Caki2 (cell line): Measurements from ENCODE around the gene MRPL52. TPM values are rescaled to one million over a fixed set of nuclear protein-coding genes. Genes with fewer than 3 reads are reported as not detected.

Source experiments
- DNase-seq: peaks from one replicate; pipeline ENCODE4 v3.0.0-alpha.2; 2015; ENCODE audit warnings: low read depth
- in situ Hi-C: cut with HindIII; loops from 2 replicates; pipeline ENCODE4 v1.10.0; 2016; ENCODE audit warnings: low sequenced_read_pairs, low pct_unique_long_range_greater_than_20kb, mixed read lengths
- total RNA-seq: library from RNA; depleted of rRNA; stranded (reverse); fragments of >200 nt; shearing (Covaris generic); gene quantifications from 2 replicates; pipeline ENCODE4 v1.2.3, GENCODE V29; 2014; ENCODE audit warnings: low replicate concordance

MRPL52 gene
- total RNA-seq, 1 experiment from 2014 or later: 81.2 TPM

DNA sequence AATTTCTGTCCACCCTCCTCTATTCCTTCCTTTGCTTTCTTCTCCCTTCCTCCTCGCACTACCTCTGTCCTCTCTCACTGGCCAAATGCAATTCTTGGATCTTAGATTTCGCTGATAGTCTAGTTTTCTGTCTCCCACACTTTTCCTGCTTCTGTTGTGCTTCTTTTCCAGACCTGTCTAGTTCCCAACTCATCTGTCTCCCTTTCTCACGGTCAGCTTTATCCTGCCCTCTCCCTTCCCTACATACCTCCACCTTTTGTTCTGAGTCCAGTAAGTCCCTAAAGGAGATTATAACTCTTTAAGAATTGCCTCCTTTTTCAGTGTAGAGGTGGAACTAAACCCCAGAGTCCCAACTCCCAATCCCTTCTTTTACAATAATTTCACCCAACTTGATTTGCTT lies 5.8 kb downstream of the MRPL52 start:
- DNase-seq: no peak
- in situ Hi-C loops: no loop called here

DNA sequence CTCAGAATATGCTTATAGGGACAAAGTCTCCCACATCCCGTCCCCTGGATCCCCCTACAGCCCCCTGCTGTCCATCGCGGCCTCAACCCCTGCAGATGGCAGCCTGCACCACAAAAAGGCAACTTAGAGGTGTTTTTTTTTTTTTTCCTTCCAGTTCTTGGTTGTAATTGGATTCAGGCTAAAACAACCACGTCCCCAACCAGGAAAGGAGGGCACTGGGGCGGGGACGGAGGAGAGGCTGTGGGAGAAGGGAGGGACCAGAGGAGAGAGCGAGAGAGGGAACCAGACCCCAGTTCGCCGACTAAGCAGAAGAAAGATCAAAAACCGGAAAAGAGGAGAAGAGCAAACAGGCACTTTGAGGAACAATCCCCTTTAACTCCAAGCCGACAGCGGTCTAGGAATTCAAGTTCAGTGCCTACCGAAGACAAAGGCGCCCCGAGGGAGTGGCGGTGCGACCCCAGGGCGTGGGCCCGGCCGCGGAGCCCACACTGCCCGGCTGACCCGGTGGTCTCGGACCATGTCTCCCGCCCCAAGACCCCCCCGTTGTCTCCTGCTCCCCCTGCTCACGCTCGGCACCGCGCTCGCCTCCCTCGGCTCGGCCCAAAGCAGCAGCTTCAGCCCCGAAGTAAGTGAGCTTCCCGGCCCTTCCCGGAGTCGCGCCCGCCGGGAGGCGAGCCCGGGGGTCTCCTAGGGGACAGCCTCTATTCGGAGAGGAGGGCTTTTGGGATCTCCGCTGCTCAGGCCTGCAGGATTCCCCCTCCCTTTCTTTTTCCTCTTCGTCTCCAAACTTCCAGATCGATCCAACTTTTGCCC lies 6.8 kb downstream of the MRPL52 start, which contains the start of gene MMP14:
MMP14 (plus strand) TSS at position 285 of the 813 bp plus-strand sequence; CDS start at position 518, 233 bp downstream.
- in situ Hi-C loops: no loop called here
- no peak for DNase-seq

DNA sequence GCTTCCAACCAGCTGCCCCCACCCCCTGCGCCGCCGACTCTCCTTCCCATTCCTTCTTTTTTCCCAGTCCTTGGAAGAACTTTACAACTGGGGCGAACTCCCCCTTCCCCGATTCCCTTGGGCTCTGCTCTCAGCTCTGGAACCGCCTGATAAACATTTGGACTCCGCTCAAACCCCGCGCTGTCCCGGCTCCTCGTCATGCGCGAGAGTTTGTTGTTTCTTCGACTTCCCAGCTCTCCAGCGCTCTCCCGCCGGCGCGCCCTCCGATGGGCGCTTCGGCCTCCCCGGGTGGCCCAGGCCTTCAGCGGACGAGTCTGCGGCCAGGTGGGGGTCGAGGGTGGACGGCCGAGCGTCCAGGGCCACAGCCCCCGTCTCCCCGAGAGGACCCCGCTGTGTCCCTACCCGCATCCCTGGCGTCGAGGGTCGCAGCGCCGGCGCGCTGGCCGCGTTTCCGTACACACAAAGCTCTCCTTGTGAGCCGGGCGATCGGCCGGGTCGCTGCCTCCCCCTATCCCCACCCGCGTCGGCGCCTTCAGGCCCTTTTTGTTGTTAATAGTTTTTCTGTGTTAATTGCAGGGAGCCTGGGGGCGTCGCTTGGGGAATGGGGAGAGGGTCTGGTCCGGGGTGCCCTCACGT lies 7.5 kb downstream of the MRPL52 start:
- in situ Hi-C loops: no loop called here
- no peak for DNase-seq

DNA sequence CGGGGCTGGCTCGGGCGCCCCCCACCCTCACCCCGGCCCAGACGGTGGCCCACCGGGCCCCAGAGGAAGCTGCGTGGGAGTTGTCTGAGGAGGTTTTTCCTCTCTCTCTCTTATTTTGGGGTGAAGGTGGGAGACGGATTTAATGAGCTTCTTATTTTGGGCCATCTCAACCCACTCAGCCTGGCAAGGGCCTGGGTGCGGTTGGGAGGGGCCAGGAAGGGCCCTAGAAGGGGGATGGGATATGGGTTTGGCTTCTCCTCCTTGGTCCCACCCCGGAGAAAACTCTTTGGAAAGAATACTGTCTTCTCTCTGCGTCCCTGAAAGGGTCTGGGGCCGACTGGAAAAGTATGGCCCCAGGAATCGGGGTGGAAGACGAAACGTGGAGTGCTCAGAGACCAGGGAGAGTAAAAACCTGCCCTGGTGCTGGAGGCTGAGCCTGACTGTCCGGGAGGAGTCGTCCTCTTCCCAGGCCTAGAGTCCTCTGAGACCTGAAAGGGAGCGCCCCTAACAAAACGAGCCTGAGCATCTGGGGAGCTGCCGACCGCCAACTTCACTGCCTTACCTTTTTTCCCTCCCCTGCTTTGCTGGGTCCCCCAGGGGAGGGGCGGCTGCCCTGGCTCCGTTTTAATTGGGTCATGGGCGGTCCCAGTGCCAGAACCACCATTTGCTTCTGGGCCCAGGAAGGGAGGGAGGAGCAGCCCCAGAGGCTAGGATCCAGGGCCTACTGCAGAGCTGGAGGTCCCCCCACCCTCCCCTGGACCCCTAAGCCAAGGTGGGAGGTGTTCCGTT lies 8.3 kb downstream of the MRPL52 start:
- DNase-seq: no peak
- in situ Hi-C loops: no loop called here

DNA sequence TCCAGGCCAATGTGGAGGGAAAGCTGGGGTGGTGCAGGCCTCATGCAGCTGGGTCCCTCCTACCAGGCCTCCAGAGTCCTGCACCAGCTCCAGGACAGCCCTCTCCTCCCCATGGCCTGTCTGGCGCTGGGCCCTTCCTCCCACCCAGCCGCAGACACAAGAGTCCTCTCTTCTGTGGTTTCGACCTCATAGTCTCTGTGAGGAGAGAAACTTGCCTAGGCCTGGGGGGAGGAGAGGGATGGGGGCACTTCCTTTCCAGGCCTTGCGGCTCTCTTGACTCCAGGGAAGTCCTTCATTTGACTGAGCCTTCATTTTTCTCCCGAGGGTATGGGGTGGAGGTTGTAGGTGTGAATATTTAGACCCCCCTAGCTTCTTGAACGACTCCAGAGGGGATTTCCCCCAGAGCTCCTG lies 8.9 kb downstream of the MRPL52 start:
- DNase-seq: no peak
- in situ Hi-C loops: no loop called here

DNA sequence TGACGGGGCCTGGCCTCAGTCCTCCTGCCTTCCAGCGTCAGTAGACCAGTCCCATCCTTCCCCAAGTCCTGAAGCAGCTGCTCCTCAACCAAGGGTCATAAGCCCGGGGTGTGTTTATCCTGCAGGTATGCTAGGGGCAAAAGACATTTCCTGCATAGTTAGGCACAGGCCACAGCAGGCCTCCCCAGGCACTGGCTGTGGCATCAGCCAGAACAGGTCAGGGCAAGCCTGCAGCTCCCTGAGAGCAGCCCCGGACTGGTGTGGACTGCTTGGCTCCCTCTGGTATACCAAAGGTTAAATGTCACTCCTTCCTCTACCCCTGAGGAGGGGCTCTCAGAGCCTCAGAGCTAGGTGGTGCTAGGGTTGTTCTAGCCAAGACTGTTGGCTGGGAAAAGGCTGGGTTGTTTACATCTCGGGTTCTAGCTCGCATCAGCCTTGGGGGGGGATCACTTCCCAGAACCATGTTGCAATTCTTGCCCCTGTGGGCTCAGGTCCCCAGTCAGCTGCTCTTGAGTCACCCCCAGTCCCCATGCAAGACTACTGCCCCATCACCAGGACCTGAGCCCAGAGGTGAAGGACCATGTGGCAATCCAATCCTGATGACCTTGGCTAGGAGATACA lies 9.6 kb downstream of the MRPL52 start:
- in situ Hi-C loops: no loop called here
- no peak for DNase-seq

DNA sequence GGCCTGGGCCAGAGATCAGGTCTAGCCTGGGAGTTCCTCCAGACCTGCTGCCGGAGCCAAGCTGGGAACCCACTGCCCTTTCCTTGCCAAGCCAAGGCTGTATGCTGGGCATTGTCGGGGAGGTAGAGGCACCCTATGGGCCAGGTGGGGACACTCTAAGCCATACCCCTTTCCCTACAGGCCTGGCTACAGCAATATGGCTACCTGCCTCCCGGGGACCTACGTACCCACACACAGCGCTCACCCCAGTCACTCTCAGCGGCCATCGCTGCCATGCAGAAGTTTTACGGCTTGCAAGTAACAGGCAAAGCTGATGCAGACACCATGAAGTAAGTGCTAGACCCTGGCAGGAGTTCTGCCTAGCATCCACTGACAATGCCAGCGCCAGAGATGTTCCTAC lies 11.6 kb downstream of the MRPL52 start:
- no peak for DNase-seq
- in situ Hi-C loops: no loop called here

DNA sequence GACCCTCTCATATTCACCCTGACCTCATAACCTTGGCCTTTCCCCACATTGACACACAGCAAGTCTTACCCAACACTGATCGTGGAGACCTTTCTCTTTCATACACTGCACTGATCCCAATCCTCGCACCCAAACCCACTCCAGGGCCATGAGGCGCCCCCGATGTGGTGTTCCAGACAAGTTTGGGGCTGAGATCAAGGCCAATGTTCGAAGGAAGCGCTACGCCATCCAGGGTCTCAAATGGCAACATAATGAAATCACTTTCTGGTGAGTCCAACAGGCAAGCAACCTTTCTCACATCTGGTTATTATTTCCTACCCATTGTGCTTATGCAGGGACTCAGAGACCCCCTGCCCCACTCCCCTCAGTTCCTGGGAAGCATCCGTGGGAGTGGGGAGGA lies 12.1 kb downstream of the MRPL52 start:
- no peak for DNase-seq
- in situ Hi-C loops: no loop called here

DNA sequence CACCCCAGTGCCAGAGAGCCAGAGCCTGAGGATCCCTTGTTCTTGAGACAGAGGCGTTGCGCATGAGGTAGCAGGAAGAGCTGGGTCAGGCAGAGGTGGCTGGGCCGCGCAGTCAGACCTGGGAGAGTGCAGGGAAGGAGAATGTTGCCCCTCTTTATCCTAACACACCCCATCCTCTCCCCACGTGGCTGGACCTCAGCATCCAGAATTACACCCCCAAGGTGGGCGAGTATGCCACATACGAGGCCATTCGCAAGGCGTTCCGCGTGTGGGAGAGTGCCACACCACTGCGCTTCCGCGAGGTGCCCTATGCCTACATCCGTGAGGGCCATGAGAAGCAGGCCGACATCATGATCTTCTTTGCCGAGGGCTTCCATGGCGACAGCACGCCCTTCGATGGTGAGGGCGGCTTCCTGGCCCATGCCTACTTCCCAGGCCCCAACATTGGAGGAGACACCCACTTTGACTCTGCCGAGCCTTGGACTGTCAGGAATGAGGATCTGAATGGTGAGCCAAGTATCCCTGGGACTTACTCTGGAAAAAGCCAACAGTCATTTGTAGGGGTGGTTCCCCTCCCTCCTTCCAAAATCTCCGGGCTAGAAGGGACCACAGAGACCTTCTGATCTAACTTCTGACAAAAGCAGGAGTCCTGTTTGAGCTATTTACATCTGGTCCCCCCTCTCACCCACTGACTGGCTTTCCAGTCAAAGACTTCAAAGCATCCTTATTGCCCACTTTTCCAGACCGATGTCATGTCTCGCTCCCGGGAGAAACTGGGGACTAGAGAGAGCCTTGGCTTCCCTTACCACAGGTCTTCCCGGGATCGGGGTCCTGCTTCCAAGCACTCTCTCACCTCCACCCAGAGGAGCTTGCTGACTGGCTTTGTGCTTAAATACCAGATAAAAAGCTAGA lies 12.8 kb downstream of the MRPL52 start:
- in situ Hi-C loops: no loop called here
- no peak for DNase-seq

DNA sequence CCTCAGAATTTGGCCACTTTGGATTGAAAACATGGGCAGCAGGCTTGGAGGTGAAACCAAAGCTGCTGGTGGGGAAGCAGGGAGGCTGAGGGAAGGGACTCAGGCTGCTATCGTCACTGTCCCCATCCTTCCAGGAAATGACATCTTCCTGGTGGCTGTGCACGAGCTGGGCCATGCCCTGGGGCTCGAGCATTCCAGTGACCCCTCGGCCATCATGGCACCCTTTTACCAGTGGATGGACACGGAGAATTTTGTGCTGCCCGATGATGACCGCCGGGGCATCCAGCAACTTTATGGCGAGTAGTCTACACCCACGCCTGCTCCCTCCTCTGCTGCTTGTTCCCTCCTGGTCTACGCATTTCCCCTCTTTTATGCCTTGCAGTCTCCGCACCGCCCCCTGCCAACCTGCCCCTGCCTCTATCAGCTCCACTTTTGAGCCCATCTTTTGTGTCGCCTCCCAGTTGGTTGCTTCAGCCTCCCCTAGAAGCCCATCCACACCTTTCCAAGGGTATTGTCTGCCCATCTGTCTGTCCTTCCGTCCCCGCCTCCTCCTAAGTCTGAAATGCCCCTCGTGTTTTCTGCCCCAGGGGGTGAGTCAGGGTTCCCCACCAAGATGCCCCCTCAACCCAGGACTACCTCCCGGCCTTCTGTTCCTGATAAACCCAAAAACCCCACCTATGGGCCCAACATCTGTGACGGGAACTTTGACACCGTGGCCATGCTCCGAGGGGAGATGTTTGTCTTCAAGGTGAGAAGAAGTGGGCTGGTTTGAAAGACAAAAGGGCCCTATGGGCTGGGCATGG lies 13.6 kb downstream of the MRPL52 start:
- DNase-seq: no peak
- in situ Hi-C loops: no loop called here

DNA sequence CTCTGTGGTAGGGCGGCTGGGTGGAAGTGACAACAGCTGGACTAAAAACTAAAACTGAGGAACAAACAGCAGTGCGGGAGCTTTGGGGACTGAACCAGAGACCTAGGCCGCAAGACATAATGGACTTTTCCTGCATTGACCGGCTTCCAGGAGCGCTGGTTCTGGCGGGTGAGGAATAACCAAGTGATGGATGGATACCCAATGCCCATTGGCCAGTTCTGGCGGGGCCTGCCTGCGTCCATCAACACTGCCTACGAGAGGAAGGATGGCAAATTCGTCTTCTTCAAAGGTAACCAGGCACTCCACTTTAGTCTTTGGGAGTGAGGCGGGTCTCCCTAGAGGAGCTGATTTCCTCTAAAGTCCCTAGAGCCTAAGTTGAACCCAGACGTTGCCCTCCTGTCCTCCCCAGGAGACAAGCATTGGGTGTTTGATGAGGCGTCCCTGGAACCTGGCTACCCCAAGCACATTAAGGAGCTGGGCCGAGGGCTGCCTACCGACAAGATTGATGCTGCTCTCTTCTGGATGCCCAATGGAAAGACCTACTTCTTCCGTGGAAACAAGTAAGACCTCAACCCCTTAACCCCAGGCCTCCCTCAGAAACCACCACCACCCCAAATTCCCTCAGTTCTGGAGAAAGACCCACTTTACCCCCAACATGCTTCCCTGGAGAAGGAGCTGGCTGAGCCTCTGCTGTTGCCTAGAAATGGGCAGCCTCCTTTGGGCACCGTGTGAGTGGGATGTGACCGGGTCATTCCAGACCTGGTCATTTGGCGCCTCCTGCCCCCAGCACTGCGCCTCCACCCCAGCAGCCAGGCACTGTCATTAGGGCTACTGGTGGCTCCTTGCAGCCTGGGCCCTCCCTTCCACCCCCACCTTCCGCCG lies 14.8 kb downstream of the MRPL52 start:
- in situ Hi-C loops: no loop called here
- no peak for DNase-seq

DNA sequence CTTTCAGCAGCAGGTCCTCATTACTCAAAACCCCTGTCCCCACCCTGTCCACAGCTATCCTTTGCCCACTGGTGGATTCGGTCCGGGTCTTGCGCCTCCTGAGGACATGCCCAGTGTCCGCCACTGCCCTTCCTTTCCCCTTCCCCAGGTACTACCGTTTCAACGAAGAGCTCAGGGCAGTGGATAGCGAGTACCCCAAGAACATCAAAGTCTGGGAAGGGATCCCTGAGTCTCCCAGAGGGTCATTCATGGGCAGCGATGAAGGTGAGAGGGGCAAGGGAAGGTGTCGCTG lies 15.4 kb downstream of the MRPL52 start:
- in situ Hi-C loops: no loop called here
- DNase-seq: no peak

DNA sequence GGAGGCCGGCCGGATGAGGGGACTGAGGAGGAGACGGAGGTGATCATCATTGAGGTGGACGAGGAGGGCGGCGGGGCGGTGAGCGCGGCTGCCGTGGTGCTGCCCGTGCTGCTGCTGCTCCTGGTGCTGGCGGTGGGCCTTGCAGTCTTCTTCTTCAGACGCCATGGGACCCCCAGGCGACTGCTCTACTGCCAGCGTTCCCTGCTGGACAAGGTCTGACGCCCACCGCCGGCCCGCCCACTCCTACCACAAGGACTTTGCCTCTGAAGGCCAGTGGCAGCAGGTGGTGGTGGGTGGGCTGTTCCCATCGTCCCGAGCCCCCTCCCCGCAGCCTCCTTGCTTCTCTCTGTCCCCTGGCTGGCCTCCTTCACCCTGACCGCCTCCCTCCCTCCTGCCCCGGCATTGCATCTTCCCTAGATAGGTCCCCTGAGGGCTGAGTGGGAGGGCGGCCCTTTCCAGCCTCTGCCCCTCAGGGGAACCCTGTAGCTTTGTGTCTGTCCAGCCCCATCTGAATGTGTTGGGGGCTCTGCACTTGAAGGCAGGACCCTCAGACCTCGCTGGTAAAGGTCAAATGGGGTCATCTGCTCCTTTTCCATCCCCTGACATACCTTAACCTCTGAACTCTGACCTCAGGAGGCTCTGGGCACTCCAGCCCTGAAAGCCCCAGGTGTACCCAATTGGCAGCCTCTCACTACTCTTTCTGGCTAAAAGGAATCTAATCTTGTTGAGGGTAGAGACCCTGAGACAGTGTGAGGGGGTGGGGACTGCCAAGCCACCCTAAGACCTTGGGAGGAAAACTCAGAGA lies 16.3 kb downstream of the MRPL52 start:
- in situ Hi-C loops: no loop called here
- no peak for DNase-seq

DNA sequence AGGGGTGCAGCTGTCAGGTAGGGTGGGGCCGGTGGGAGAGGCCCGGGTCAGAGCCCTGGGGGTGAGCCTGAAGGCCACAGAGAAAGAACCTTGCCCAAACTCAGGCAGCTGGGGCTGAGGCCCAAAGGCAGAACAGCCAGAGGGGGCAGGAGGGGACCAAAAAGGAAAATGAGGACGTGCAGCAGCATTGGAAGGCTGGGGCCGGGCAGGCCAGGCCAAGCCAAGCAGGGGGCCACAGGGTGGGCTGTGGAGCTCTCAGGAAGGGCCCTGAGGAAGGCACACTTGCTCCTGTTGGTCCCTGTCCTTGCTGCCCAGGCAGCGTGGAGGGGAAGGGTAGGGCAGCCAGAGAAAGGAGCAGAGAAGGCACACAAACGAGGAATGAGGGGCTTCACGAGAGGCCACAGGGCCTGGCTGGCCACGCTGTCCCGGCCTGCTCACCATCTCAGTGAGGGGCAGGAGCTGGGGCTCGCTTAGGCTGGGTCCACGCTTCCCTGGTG lies 17.2 kb downstream of the MRPL52 start:
- in situ Hi-C loops: no loop called here

DNA sequence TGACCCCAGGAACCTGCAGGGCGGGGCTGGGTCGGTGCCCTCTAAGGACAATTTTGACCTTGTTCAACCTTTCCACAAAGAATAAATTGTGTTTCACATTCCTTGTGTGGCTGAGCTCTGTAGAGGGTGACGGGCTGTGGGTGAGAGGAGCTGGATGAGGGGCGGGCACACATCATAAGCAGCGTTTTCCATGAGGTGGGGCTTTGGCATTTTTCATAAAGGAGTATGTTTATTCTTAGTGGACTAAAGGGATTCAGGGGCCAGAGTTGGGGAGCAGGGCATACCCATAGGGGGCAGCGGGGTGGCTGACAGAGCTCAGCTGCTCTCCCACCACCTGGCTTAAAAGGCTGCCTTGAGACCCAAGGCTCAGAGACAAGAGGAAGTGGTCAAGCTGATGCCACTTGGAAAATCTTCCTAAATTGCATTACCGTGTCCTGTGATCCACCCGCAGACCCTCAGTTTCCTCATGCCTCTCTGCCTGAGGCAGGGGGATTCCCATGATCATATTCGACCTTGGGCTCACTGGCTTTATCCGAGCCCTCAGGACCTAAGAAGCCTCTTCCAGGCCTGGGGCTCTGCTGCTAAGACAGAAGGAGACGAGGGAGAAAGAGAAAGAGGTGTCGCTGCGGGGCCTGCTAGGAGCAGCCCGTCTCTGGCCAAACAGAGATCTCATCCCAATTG lies 18.1 kb downstream of the MRPL52 start:
- no peak for DNase-seq
- in situ Hi-C loops: no loop called here

More for the DNA sequence above, 17.2 kb downstream of the MRPL52 start:
- DNase-seq: no peak
